Vagina (tissue), 2 donors: ENCODE measurements around the gene ESPNL. TPM values are rescaled to one million over a fixed set of nuclear protein-coding genes. Genes with fewer than 3 reads are reported as not detected.
A peak's percentile ranks its signal among the peaks of the same experiment; 100 is the strongest.

ENCODE experiments used
- DNase-seq, 2 donors: peaks; one replicate each; pipeline ENCODE4 v3.0.0-alpha.2; 2017; ENCODE audit errors: extremely low spot score in 2 of 2
- H3K27ac ChIP-seq: fragments of 200-600 bp; sonication (generic); one replicate; pipeline ENCODE4 v1.5.1; 2019
- H3K27me3 ChIP-seq: fragments of 200-600 bp; sonication (generic); one replicate; pipeline ENCODE4 v1.5.1; 2019
- H3K36me3 ChIP-seq, 2 donors: fragments of 200-600 bp; sonication (generic); one replicate each; pipeline ENCODE4 v1.5.1; 2017 to 2019
- H3K4me1 ChIP-seq: fragments of 200-600 bp; sonication (generic); one replicate; pipeline ENCODE4 v1.5.1; 2019
- H3K4me3 ChIP-seq, 2 donors: fragments of 200-600 bp; sonication (generic); 1 replicate in 1 of 2; 2 replicates in 1 of 2; pipeline ENCODE4 v1.5.1; 2016 to 2019
- H3K9me3 ChIP-seq: fragments of 200-600 bp; sonication (generic); one replicate; pipeline ENCODE4 v1.5.1; 2019
- CTCF ChIP-seq, 3 experiments: fragments of 450-650 bp in 2 of 3; fragments of 200-600 bp in 1 of 3; sonication (generic) in 1 of 3; IDR thresholded peaks; one replicate each; pipeline ENCODE4 v1.5.1; 2017 to 2019; ENCODE audit warnings: antibody characterized with exemption in 3 of 3, mild to moderate bottlenecking in 2 of 3, moderate library complexity in 2 of 3
- POLR2A ChIP-seq, 2 donors: fragments of 450-650 bp; IDR thresholded peaks; one replicate each; pipeline ENCODE4 v1.6.1; 2017; ENCODE audit warnings: antibody characterized with exemption in 2 of 2, mild to moderate bottlenecking in 2 of 2, moderate library complexity in 2 of 2
- POLR2AphosphoS5 ChIP-seq, 2 donors: sonication (generic); formaldehyde crosslinking; IDR thresholded peaks; one replicate each; pipeline ENCODE4 v1.9.0; 2017; ENCODE audit warnings: antibody characterized with exemption in 2 of 2, mild to moderate bottlenecking in 2 of 2, low read depth in 1 of 2; ENCODE audit not compliant: insufficient read depth in 1 of 2
- intact Hi-C: fragments of 100-400 bp; cut with DNase I; formaldehyde crosslinking; loops from one replicate; pipeline ENCODE4 v1.15.1; 2023
- total RNA-seq: library from RNA; depleted of rRNA; stranded (reverse); fragments of >200 nt; gene quantifications from one replicate; pipeline ENCODE4 v1.2.3, GENCODE V29; 2016

ESPNL gene
- total RNA-seq, 1 donor from 2014 or later, result 0.74 TPM

GRCh38 chr2:238133499-238134392 lies 33.6 kb downstream of the ESPNL start:
- Histone ChIP-seq H3K27ac (no peak overlapping the region), H3K36me3 (no peaks in the 10 kb centered on the region), H3K4me1 (peaks cover 7% of the 10 kb centered on the region), H3K4me3 (no peak overlapping the region), H3K9me3 (no peaks in the 10 kb centered on the region), H3K27me3 (no peaks in the 10 kb centered on the region)
- TF ChIP-seq POLR2AphosphoS5 (IDR thresholded peaks at IDR 0.05; ENCODE audit: insufficient read depth in 1 of 2, low read depth in 1 of 2), result no peak
- TF ChIP-seq POLR2A (IDR thresholded peaks at IDR 0.05), result no peak
- no peak for TF ChIP-seq CTCF (IDR thresholded peaks at IDR 0.05)
- DNase-seq, result no peak
- intact Hi-C loops, result no loop called here

GRCh38 chr2:238134393-238134785 lies 34.2 kb downstream of the ESPNL start:
- intact Hi-C loops, result no loop called here
- no peak overlapping the region for H3K27ac ChIP-seq
- TF ChIP-seq POLR2AphosphoS5 (IDR thresholded peaks at IDR 0.05; ENCODE audit: insufficient read depth in 1 of 2, low read depth in 1 of 2), result no peak
- TF ChIP-seq CTCF (IDR thresholded peaks at IDR 0.05), result no peak
- H3K4me3 ChIP-seq, result no peak overlapping the region
- H3K27me3 ChIP-seq, result no peaks in the 10 kb centered on the region
- H3K36me3 ChIP-seq, result no peaks in the 10 kb centered on the region
- no peak for DNase-seq
- H3K4me1 ChIP-seq, result peaks cover 9% of the 10 kb centered on the region
- no peaks in the 10 kb centered on the region for H3K9me3 ChIP-seq

GRCh38 chr2:238135601-238136150 lies 35.5 kb downstream of the ESPNL start:
- no peaks in the 10 kb centered on the region for H3K9me3 ChIP-seq
- H3K4me1 ChIP-seq, result peaks cover 12% of the 10 kb centered on the region
- TF ChIP-seq CTCF (IDR thresholded peaks at IDR 0.05) (no peak), POLR2A (IDR thresholded peaks at IDR 0.05) (no peak), POLR2AphosphoS5 (IDR thresholded peaks at IDR 0.05; ENCODE audit: insufficient read depth in 1 of 2, low read depth in 1 of 2) (no peak)
- DNase-seq, result no peak
- no peaks in the 10 kb centered on the region for H3K36me3 ChIP-seq
- H3K27ac ChIP-seq, result no peak overlapping the region
- no peak overlapping the region for H3K4me3 ChIP-seq
- no peaks in the 10 kb centered on the region for H3K27me3 ChIP-seq
- intact Hi-C loops, result no loop called here

- intact Hi-C loops, result no loop called here
- Histone ChIP-seq H3K27ac (peak overlapping the region; percentile 55), H3K9me3 (no peaks in the 10 kb centered on the region), H3K4me1 (peaks cover 22% of the 10 kb centered on the region), H3K4me3 (no peak overlapping the region), H3K36me3 (no peaks in the 10 kb centered on the region), H3K27me3 (no peaks in the 10 kb centered on the region)
- no peak for DNase-seq
- TF ChIP-seq CTCF (IDR thresholded peaks at IDR 0.05) (no peak), POLR2AphosphoS5 (IDR thresholded peaks at IDR 0.05; ENCODE audit: insufficient read depth in 1 of 2, low read depth in 1 of 2) (no peak), POLR2A (IDR thresholded peaks at IDR 0.05) (no peak)
Observed at GRCh38 chr2:238136820-238137537, 36.8 kb downstream of the ESPNL start.
